Measurements from ENCODE around the gene TMOD2. TPM values are rescaled to one million over a fixed set of nuclear protein-coding genes. Genes with fewer than 3 reads are reported as not detected.
A peak's percentile ranks its signal among the peaks of the same experiment; 100 is the strongest.

TMOD2 gene
- 4.3 and 6.3 TPM in 2 replicates for total RNA-seq
- long read RNA-seq, full-length matches to known transcripts = 8 of 14 reads
- long read RNA-seq, partial matches to known transcripts = 2 of 14 reads
- long read RNA-seq, other reads (novel, unspliced or antisense) = 4 of 14 reads

- peaks cover 65% of the 10 kb centered on the region for H3K27me3 Mint-ChIP-seq (ENCODE audit: unreplicated experiment)
- H3K27ac Mint-ChIP-seq (ENCODE audit: unreplicated experiment) = no peak within 1 kb of the TSS
- TF ChIP-seq CTCF (IDR thresholded peaks at IDR 0.05) = no peak
- H3K4me1 Mint-ChIP-seq (ENCODE audit: unreplicated experiment) = peaks cover 12% of the 10 kb centered on the region
- peak within 1 kb of the TSS; percentile 85 for H3K4me3 Mint-ChIP-seq (ENCODE audit: unreplicated experiment)
- H3K36me3 Mint-ChIP-seq (ENCODE audit: unreplicated experiment) = peaks cover 6% of the 10 kb centered on the region
- DNase-seq (ENCODE audit: extremely low spot score, unreplicated experiment) = no peak
- no peaks in the 10 kb centered on the region for H3K9me3 Mint-ChIP-seq (ENCODE audit: unreplicated experiment)
Measured at GRCh38 chr15:51750792-51751696, at the start of gene TMOD2. TSS of gene TMOD2 (plus strand) at chr15:51751597. CDS start at chr15:51766442, 14,845 bp downstream.

DNA sequence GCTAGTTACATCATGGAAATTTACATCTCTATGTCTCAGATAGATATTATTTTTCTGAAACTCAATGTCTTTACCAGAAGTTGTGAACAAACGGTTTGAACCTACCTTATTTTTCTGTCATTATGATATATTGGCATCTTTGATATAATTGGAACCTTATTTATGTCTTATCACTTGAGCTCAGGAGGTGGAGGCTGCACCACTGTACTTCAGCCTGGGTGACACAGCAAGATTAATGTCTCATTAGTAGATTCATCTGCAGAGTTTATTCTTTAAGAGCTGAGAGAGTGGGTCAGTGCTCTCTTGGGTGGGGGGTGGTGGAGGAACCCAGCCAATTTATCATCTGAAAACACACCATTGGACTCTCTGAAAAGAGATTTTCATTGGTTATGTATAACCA lies 48.7 kb upstream of the TMOD2 start:
- no peaks in the 10 kb centered on the region for H3K4me1 Mint-ChIP-seq (ENCODE audit: unreplicated experiment)
- H3K9me3 Mint-ChIP-seq (ENCODE audit: unreplicated experiment) = no peaks in the 10 kb centered on the region
- DNase-seq (ENCODE audit: extremely low spot score, unreplicated experiment) = no peak
- H3K27ac Mint-ChIP-seq (ENCODE audit: unreplicated experiment) = no peak overlapping the region
- no peak for TF ChIP-seq CTCF (IDR thresholded peaks at IDR 0.05)
- no peaks in the 10 kb centered on the region for H3K36me3 Mint-ChIP-seq (ENCODE audit: unreplicated experiment)
- no peak overlapping the region for H3K4me3 Mint-ChIP-seq (ENCODE audit: unreplicated experiment)
- peaks cover 75% of the 10 kb centered on the region for H3K27me3 Mint-ChIP-seq (ENCODE audit: unreplicated experiment)

DNA sequence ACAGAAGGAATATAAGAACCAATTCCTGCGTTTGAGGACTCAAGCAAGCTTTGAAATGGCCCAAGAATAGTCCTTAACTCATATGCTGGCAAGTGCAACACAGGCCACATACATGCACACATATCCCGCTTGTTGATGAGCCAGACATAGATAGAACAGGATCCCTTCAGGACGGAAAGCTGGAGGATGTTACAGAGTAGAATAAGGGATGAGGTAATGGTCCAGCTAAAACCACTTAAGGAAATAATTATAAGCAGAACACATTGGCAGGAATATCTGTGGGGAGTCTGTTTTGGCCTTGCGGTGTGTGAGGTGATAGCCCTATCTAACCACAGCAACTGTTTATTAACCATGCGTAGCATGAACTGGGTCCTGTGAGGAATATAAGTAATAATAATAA lies 45.1 kb upstream of the TMOD2 start:
- Mint-ChIP-seq H3K9me3 (ENCODE audit: unreplicated experiment) (no peaks in the 10 kb centered on the region), H3K27ac (ENCODE audit: unreplicated experiment) (no peak overlapping the region), H3K4me1 (ENCODE audit: unreplicated experiment) (no peaks in the 10 kb centered on the region), H3K27me3 (ENCODE audit: unreplicated experiment) (peaks cover 51% of the 10 kb centered on the region), H3K36me3 (ENCODE audit: unreplicated experiment) (no peaks in the 10 kb centered on the region), H3K4me3 (ENCODE audit: unreplicated experiment) (no peak overlapping the region)
- TF ChIP-seq CTCF (IDR thresholded peaks at IDR 0.05) = no peak
- DNase-seq (ENCODE audit: extremely low spot score, unreplicated experiment) = no peak

GRCh38 chr15:51706926-51707608 lies 44.3 kb upstream of the TMOD2 start:
- Mint-ChIP-seq H3K4me3 (ENCODE audit: unreplicated experiment) (no peak overlapping the region), H3K36me3 (ENCODE audit: unreplicated experiment) (no peaks in the 10 kb centered on the region), H3K9me3 (ENCODE audit: unreplicated experiment) (no peaks in the 10 kb centered on the region), H3K27me3 (ENCODE audit: unreplicated experiment) (peaks cover 50% of the 10 kb centered on the region), H3K27ac (ENCODE audit: unreplicated experiment) (no peak overlapping the region), H3K4me1 (ENCODE audit: unreplicated experiment) (no peaks in the 10 kb centered on the region)
- TF ChIP-seq CTCF (IDR thresholded peaks at IDR 0.05) = no peak
- DNase-seq (ENCODE audit: extremely low spot score, unreplicated experiment) = no peak

- peaks cover 50% of the 10 kb centered on the region for H3K27me3 Mint-ChIP-seq (ENCODE audit: unreplicated experiment)
- no peaks in the 10 kb centered on the region for H3K36me3 Mint-ChIP-seq (ENCODE audit: unreplicated experiment)
- no peak overlapping the region for H3K27ac Mint-ChIP-seq (ENCODE audit: unreplicated experiment)
- TF ChIP-seq CTCF (IDR thresholded peaks at IDR 0.05) = no peak
- no peaks in the 10 kb centered on the region for H3K9me3 Mint-ChIP-seq (ENCODE audit: unreplicated experiment)
- no peaks in the 10 kb centered on the region for H3K4me1 Mint-ChIP-seq (ENCODE audit: unreplicated experiment)
- no peak for DNase-seq (ENCODE audit: extremely low spot score, unreplicated experiment)
- no peak overlapping the region for H3K4me3 Mint-ChIP-seq (ENCODE audit: unreplicated experiment)
Measured at GRCh38 chr15:51708013-51708412, 43.4 kb upstream of the TMOD2 start.

All from osteocyte (in vitro differentiated cells).